Hindlimb muscle (tissue), 1 donor: ENCODE measurements around the gene PRAME. TPM values are rescaled to one million over a fixed set of nuclear protein-coding genes. Genes with fewer than 3 reads are reported as not detected.
"Not testable (repeated sequence)": the region's sequence is repeated elsewhere in the genome, so short reads cannot be mapped to it uniquely, and the experiment has no call there.

Experiments used
- DNase-seq: peaks from one replicate; pipeline ENCODE4 v3.0.0-alpha.2; 2013
- polyA plus RNA-seq: library from polyadenylated mRNA; unstranded; fragments of 120-200 nt; gene quantifications from one replicate; pipeline ENCODE4 v1.2.1, GENCODE V29; 2013; ENCODE audit not compliant: insufficient read length

The PRAME gene, protein sequence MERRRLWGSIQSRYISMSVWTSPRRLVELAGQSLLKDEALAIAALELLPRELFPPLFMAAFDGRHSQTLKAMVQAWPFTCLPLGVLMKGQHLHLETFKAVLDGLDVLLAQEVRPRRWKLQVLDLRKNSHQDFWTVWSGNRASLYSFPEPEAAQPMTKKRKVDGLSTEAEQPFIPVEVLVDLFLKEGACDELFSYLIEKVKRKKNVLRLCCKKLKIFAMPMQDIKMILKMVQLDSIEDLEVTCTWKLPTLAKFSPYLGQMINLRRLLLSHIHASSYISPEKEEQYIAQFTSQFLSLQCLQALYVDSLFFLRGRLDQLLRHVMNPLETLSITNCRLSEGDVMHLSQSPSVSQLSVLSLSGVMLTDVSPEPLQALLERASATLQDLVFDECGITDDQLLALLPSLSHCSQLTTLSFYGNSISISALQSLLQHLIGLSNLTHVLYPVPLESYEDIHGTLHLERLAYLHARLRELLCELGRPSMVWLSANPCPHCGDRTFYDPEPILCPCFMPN
- not detected for polyA plus RNA-seq

DNA sequence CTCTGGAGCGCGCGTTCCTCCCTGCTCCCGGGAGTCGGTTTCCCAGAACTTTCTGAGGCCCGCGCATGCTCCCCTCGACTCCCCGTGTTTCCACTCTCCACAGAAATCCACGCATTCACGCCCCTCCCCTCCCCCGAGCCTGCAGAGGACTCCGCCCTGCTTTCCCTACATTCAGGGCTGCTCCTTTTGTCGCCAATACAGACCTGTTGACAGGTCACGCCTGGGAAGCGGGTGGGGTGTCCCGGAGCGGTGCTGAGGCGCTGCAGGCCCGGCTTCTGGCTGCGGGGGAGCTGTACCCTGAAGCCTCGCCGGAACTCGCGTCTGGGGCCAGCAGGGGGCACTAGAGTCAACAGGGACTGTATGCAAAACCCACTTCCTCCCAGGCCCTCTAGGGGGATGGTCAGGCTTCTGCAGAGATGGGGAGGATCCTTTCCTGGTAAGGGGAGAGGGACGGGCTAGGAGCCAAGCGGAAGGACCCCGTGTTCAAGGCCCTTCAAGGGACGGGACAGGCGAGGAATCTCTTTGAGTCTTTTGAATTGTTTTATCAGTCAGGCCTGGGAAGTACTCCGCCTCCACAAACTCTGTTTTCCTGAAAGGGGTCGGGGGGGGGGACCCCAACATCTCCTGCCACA, at the start of gene PRAME:
Gene PRAME (minus strand): TSS at position 294 of the 632 bp plus-strand sequence. CDS start 2,433 bp downstream, outside the sequence.
- no peak for DNase-seq

DNA sequence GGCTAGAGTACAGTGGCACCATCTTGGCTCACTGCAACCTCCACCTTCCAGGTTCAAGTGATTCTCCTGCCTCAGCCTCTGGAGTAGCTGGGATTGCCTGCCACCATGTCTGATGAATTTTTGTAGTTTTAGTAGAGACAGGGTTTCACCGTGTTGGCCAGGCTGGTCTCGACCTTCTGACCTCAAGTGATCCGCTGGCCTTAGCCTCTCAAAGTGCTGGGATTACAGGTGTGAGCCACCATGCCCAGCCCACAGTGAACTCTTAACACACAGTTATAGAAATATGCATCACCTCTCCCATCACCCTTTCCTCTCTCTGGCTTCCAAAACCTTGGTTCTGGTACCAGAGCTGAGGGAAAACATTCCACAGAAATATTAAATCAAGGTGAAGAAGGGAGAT, 49.0 kb upstream of the PRAME start:
- not testable (repeated sequence) for DNase-seq

DNA sequence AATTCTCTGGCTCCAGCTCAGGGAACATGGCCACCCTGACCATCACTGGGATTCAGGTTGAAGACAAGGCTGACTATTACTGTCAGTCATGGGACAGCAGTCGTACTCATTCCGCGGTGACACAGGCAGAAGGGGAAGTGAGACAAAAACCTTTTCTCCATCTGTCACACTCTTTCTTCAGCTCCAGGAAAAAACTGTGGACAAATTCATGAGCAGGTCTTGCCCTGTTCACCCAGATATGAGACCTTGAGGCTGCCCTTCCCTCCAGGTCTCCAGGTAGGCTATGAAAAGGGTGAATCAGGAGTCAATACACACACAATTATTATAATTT, 46.0 kb upstream of the PRAME start:
- no peak for DNase-seq

DNA sequence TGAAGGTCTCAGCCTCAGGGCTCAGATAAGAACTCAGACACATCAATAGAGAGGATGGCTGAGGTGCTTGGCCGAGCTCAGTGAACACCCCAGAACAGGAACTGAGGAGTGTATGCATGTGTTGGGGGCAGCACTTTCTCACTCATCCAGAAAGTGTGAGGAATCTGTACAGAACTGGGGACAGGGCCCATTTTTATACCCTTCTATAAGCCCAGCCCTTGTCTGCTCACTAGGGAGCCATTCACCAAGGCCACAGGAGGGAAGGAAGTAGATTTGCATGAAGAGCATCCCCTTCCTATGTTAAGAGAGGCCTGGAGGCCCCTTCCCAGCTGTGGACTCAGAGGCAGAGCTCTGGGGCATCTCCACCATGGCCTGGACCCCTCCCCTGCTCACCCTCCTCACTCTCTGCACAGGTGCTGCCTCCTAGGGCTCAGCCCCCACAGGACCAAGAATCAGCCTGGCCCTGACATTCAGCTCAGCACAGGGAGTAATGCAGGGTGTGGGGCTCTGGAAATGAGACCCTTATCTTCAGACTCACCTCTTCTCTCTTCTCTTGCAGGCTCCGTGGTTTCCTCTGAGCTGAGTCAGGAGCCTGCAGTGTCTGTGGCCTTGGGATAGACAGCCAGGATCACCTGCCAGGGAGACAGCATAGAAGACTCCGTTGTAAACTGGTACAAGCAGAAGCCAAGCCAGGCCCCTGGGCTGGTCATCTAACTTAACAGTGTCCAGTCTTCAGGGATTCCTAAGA, 45.4 kb upstream of the PRAME start:
- DNase-seq: no peak

DNA sequence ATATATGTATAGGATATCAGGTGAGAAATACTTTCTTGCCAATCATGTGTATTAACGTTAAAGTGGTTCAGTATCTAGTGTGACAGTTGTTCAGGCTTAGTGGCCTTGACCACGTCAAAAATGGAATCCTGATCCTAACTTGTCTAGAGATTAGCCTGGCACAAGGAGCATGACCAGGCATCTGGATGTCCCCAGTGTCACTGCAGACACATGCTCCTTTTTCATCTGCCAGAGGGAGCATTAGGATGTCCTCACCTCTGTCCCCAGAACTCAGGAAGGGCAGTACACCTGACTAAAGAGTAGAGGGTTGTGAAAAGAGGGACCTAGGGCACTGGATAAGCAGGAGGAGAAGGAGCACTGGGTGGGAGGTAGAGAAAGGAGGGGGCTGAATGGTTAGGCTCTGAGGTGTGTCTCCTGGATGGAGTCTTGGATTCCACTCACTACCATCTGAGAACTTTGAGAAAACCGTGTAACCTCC, 44.4 kb upstream of the PRAME start:
- DNase-seq: no peak

DNA sequence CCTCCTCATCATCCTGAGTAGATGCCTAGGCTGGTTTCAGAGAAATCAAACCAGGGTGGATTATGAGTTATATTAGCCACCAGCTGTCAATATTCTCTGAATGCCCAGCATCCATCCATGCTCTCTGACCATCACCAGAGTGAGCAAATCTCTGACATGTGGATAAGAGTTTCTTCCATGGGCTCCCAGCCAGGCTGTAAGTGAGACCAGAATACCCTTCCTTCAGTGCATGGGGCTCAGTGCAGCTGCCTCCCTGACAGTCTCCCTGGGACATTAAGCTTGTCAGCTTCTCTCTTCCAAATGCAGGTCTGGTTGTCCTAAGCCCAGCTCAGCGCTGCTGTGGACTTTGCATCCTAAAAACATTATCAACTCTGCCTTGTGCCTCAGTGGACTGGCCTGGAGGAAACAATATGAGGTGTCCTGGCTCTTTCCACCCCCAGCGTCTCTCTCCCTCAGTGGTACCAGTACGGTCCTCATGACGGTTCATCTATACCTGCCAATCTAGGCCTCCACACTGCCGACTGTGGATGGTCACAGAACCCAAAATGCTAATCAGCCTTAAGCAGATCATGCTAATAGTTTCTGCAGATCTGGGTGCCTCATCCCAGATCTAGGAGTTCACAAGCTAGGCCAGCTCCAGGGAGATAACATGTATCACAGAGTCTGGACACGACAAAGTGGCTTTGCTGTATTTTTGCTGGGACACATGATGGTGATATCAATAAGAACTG, 41.6 kb upstream of the PRAME start:
- no peak for DNase-seq

DNA sequence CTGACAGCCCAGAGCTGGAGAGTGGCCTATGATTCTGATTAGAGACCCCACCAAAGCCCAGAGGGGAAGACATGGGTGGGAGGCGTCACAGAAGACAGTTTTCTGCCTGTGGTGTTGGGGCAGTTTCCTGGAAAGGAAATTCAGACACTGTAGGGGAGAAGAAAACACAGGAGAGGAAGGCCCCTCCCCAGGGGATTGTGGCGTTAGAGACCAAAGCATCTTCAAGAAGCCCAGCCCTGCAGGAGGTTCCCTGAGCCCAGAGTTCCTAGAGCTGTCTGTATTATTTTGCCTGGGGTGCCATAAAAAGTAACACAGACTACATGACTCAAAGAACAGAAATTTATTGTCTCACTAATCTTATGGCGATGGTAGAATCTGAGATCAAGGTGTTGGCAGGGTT, 40.2 kb upstream of the PRAME start:
- no peak for DNase-seq

DNA sequence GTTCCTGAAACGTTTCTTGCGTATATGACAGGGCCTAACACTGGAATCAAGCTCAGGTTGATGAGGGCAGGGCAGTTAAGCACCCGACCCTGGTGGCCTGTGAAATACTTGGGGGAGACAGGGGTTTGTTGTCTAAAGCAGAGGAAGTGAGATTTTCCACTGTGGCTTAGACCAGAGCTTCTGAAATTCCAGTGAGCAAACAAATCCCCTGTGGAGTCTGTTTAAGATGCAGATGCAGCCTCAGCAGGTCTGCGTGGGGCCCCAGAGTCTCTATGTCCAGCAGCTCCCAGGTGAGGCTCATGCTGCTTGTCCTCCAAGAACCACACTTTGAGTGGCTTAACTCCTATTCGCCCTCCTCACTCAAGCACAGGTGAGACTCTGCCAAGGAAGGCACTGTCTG, 39.1 kb upstream of the PRAME start:
- DNase-seq: no peak

DNA sequence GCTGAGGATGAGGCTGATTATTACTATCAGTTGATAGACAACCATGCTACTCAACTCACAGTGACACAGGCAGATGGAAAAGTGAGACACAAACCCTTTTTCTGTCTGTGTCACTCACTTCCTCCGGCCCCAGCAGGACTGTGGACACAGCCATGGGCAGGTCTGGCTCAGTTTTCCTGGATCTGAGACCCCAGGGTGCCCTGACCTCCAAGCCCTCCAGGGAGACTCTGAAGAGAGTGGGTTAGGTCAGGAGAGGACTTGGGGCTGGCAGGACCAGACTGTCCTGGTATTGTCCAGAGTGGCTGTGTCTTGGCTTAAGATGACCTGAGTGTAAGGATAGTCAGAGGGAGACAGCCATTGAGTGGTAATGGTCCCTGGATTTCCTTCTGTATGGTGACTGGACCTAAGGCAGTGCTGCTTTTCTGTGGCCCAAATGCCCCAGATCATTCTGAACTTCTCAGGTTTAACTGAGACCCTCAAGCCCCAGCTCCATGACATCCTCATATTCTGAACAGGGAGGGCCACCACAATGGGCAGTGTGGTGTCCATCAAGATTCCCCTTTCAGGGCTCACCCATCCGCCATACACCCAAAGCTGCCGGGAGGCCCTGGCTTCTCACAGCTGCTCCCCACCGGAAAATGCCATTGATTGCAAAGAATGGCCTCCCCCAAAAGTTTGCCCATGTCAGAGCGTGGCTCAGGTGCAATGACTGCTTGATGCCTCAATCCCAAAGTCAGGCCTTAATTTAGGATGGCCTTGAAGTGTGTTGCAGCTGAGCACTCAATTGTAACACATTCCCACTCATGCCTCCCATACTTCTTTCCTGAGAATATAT, 36.2 kb upstream of the PRAME start:
- no peak for DNase-seq

DNA sequence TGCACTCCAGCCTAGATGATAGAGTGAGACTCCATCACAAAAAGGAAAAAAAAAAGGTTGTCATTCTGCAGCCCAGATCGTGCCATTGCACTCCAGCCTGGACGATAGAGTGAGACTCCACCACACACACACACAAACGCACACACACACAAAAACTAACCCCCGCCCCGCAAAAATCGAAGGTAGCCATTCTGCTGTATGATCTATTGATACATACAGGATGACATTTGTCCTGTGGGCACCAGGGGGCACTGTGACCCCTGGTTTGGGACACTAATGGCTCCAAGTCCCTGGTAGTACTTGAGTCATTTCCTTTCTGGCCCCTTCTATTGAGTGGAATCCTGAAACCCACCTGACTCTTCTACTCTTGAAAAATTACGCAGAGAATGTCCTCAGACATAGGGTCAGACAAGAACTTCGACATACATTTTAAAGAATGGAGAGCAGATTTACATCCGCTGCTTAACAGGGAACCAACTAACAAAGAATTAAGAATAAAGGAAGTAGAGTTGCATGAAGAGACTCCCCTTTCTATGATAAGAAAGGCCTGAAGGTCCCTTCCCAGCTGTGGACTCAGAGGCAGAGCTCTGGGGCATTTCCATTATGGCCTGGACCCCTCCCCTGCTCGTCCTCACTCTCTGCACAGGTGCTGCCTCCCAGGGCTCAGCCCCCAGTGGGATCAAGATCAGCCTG, 35.0 kb upstream of the PRAME start:
- peak; percentile 29 for DNase-seq

DNA sequence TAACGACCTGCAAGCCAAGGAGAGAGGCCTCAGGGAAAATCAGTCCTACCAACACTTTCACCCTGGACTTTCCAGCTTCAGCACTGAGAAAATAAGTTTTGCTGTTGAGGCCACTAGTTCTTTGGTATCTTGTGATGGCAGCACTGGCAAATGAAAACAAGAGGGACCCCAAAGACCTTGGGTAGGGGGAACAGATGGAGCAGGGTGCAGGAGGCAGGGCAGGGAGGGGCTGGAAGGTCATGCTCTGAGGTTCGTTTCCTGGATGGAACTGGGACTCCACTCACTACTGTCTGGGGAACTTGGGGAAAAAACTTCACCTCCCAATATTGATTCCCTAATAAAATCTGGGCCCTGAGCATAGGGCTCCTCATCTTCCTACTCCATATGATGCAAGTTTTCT, 34.2 kb upstream of the PRAME start:
- DNase-seq: no peak

DNA sequence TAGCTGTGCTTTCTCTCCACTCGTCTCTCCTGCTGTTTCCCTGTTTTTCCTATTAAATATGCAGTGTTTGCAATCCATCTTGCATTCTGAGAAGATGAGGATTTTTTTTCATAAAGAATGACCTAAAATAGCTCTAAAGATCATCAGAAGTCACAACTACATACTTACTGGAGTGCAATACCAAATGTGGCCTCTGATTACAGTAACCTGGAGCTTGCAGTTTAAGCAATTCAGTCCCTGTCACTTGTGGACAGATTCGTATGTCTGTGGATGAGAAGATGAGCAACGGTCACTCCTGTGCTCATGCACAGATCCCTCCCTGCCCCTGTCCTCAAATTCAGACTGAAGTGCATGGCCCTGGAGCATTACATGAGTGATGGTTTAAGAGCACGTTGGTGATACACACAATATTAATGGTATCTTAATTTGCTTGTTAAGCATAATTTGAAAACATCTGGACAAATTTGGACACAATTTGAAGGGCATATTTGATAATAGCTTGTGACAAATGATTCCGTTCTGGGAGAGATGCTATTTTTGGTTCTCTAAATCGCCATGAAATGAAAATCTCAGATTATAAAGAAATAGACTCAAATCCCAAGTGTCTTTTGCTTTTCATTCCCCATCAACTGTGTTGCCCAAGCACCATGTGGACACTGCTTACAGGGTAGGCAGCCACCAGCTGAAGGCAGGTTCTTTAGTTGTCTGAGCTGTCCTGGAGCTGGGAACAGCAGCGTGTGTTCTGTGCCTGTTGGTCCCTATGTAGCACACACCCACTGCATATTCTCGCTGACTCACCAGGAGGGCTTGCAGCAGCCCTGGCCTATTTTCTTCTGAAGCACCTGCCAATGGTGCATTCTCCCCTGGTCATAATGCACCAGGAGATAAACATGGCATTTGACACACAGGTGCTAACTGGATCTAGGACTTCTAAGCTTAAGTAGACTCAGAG, 32.6 kb upstream of the PRAME start:
- DNase-seq: no peak

DNA sequence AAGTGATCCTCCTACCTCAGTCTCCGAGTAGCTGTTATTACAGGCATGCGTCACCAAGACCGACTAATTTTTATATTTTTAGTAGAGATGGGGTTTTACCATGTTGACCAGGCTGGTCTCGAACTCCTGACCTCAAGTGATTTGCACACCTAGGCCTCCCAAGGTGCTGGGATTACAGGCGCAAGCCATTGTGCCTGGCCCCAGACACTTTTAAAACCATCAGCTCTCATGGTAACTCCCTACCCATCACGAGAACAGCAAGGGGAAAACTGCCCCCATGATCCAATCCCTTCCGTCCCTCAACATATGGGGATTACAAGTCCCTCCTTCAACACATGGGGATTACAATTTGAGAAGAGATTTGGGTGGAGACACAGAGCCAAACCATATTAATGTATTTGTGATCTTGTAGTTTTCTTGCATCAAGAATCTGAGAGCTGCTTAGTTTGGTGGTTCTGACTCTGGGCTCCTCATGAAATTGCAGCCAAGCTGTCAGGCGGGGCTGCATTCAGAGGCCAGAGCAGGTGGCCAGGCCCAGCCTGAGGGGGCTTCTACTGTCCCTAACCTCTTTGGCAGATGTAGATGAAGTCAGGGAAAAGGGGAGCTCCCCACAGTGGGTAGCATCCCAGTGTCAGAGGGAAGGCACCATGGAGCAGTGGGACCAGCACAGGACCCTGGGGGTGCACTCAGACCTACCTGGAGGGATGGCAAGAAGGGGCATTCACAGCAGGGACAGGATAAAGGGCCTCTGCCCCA, 31.2 kb upstream of the PRAME start:
- no peak for DNase-seq

DNA sequence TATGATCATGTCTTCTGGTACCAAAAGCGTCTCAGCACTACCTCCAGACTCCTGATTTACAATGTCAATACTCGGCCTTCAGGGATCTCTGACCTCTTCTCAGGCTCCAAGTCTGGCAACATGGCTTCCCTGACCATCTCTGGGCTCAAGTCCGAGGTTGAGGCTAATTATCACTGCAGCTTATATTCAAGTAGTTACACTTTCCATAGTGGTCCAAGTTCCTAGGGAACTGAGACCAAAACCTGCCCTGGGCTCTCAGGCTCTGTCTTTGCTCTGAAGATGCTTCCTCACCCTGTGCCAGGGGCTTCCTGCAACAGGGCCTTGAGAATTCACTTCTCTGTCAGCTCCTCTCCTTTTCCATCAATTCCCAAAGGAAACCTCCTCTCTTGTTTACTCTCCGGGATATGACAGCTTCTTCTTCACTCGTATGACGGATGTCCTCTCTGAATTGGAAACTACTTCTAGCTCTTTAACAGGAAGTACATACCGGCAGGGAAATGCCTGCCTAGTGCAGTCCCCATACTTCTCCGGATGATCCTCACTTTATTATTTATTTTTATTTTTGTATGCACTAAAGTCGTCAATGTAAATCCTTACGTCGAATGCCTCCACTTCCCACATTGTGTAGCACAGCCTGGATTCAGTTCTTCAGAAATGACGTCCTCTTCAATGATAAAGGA, 29.6 kb upstream of the PRAME start:
- no peak for DNase-seq

DNA sequence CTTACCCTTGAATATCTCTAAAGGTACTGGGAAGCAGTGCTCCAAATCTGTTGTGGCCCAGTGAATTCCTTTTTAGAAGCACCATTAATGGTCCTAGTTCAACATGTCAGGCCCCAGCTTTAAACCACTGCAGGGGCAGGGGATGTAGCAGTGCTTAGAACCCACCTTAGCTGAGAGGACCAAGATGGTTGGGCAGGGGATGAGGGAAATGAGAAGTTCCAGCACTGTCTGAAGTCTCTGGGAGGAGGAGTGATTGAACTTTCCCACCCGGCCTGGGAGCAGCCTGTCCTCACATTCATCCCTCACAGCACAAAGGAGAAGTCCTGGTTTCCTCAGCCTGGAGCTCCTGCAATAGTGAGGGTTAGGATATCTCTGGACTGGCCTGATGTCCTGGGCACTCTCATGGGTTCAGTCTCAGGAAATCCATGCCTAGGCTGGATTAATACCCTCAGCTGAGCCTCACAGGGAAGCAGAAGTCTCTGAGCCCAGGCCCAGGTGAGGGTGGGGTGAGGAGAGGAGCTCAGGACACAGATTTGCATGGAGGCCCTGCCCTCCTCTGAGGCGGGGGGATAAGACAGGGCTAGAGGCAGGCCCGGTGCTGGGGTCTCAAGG, 28.6 kb upstream of the PRAME start:
- no peak for DNase-seq

DNA sequence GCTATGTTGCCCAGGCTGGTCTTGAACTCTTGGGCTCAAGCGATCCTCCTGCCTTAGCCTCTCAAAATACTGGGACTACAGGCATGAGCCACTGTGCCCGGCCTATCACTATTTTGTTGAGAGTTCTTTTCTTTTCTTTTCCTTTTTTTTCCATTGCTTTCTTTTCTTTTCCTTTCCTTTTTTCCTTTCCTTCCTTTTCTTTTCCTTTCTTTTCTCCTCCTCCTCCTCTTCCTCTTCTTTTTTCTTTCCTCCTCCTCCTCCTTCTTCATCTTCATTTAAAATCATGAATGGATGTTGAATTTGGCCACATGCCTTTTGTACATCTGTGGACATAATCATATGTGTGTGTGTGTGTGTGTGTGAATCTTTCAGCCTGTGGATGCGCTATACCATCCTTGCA, 25.7 kb upstream of the PRAME start:
- DNase-seq: no peak

DNA sequence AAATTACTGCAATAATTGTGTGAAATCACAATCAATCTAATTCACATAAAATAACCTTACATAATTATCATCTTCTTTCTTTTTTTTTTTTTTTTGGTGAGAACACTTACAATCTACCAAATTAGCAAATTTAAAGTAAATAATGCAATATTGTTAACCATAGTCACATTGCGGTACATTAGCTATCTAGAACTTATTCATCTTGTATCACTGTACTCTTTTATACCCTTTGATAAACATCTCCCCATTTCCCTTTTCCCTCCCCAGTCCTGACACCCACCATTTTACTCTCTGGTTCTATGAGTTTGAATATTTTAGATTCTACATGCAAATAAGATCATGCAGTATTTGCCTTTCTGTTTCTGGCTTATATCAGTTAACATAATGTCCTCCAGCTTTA, 24.0 kb upstream of the PRAME start:
- DNase-seq: no peak

DNA sequence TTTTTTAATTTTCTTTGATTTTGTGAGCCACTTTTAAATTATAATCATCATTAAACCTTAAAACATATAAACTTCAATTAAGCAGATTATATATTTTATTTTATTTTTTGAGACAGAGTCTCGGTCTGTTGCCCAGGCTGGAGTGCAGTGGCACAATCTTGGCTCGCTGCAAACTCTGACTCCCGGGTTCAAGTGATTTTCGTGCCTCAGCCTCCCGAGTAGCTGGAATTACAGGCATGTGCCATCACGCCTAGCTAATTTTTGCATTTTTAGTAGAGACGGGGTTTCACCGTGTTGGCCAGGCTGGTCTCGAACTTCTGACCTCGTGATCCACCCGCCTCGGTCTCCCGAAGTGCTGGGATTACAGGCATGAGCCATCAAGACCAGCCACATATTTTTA, 22.5 kb upstream of the PRAME start:
- DNase-seq: not testable (repeated sequence)
